Measurements from ENCODE around the gene DAP3.
"Not testable (repeated sequence)": the region's sequence is repeated elsewhere in the genome, so short reads cannot be mapped to it uniquely, and the experiment has no call there.

Gene DAP3

GRCh38 chr1:155719703-155720102 lies 30.8 kb downstream of the DAP3 start:
- DNase-seq, result no peak

- no peak for DNase-seq
These were observed 36.3 kb downstream of the DAP3 start for GRCh38 chr1:155725142-155725541.

GRCh38 chr1:155729031-155729898 lies 40.4 kb downstream of the DAP3 start:
- DNase-seq, result peak; percentile 80

- DNase-seq, result no peak
These were observed 52.1 kb downstream of the DAP3 start for GRCh38 chr1:155740995-155741394.

- no peak for DNase-seq
These were observed 53.0 kb downstream of the DAP3 start for GRCh38 chr1:155741908-155742307.

- no peak for DNase-seq
These were observed 55.9 kb downstream of the DAP3 start for GRCh38 chr1:155744711-155745283.

- peak; percentile 99 for DNase-seq
These were observed 56.7 kb downstream of the DAP3 start for GRCh38 chr1:155745284-155746228.

GRCh38 chr1:155747586-155747985 lies 58.7 kb downstream of the DAP3 start:
- not testable (repeated sequence) for DNase-seq

- not testable (repeated sequence) for DNase-seq
These were observed 59.2 kb downstream of the DAP3 start for GRCh38 chr1:155748141-155748540.

GRCh38 chr1:155759017-155759416 lies 70.1 kb downstream of the DAP3 start:
- DNase-seq, result not testable (repeated sequence)

GRCh38 chr1:155759966-155760630 lies 71.2 kb downstream of the DAP3 start:
- DNase-seq, result no peak

- DNase-seq, result no peak
These were observed 72.0 kb downstream of the DAP3 start for GRCh38 chr1:155760751-155761475.

- no peak for DNase-seq
These were observed 73.0 kb downstream of the DAP3 start for GRCh38 chr1:155761736-155762405.

GRCh38 chr1:155763090-155763815 lies 74.4 kb downstream of the DAP3 start:
- DNase-seq, result peak; percentile 69

- not testable (repeated sequence) for DNase-seq
These were observed 75.1 kb downstream of the DAP3 start for GRCh38 chr1:155763989-155764388.

GRCh38 chr1:155767399-155767989 lies 78.6 kb downstream of the DAP3 start:
- DNase-seq, result not testable (repeated sequence)

- DNase-seq, result no peak
These were observed 80.4 kb downstream of the DAP3 start for GRCh38 chr1:155769257-155769656.

- DNase-seq, result no peak
These were observed 84.3 kb downstream of the DAP3 start for GRCh38 chr1:155773221-155773620.

- no peak for DNase-seq
These were observed 87.5 kb downstream of the DAP3 start for GRCh38 chr1:155776414-155776813.

GRCh38 chr1:155777582-155777981 lies 88.7 kb downstream of the DAP3 start:
- DNase-seq, result no peak

Data from islet precursor cell (in vitro differentiated cells).